Thyroid gland (tissue), 4 donors: ENCODE results near the gene DOK7.

Experiments
- POLR2A ChIP-seq, 2 donors: fragments of 450-650 bp; IDR thresholded peaks; one replicate each; pipeline ENCODE4 v1.6.1; 2017; ENCODE audit warnings: antibody characterized with exemption in 2 of 2, mild to moderate bottlenecking in 2 of 2, moderate library complexity in 1 of 2
- TF ChIP-seq, protein P1 (sequence below), 6 experiments: fragments of 200-600 bp in 3 of 6; fragments of 450-650 bp in 3 of 6; sonication (generic) in 3 of 6; IDR thresholded peaks; one replicate each; pipeline ENCODE4 v1.5.1; 2016 to 2019; ENCODE audit warnings: antibody characterized with exemption in 6 of 6, mild to moderate bottlenecking in 2 of 6, inconsistent platforms in 1 of 6, moderate library complexity in 1 of 6

DNA sequence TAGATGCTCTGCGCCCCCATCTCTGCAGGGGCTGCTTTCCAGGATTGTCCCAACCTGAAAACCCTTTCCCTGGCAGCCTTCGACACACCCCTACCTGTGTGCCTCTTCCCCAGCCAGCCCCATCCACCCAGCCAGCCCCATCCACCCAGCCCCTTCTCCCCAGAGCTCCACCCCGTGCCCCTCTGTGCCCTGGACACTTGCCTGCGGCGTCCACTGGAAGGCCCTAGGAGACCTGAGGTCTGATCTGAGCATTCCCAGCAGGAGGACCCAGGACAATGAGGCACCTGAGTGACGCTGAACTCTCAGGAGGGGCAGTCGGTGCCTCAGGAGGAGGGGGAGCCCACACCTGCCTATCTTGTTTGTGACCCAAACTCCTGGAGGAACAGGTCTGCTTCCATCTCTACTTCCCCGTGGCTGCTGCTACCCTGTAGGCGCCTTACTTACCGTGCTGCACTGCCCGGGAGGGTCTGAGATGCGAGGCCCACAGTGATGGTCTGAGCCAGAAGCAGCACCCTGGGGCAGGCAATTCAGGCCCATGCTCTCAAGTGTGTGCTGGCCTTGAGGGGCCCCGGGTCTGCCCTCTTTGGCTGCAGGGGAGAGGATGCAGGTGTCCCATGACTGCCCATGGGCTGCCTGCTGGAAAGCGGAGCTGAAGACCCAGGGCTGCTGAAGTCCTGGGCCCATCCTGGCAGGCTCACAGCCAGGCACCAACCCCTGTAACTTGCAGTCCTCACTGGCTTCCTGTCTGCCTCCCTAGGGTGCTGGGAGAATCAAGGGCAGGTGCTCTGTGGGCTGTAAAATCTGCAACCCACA lies 64.2 kb downstream of the DOK7 start:
- no peak for TF ChIP-seq POLR2A (IDR thresholded peaks at IDR 0.05)
- TF ChIP-seq, protein P1, sequence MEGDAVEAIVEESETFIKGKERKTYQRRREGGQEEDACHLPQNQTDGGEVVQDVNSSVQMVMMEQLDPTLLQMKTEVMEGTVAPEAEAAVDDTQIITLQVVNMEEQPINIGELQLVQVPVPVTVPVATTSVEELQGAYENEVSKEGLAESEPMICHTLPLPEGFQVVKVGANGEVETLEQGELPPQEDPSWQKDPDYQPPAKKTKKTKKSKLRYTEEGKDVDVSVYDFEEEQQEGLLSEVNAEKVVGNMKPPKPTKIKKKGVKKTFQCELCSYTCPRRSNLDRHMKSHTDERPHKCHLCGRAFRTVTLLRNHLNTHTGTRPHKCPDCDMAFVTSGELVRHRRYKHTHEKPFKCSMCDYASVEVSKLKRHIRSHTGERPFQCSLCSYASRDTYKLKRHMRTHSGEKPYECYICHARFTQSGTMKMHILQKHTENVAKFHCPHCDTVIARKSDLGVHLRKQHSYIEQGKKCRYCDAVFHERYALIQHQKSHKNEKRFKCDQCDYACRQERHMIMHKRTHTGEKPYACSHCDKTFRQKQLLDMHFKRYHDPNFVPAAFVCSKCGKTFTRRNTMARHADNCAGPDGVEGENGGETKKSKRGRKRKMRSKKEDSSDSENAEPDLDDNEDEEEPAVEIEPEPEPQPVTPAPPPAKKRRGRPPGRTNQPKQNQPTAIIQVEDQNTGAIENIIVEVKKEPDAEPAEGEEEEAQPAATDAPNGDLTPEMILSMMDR (IDR thresholded peaks at IDR 0.05) = no peak
